NCI-H446 (cell line): Measurements from ENCODE around the gene MYO15A.

ENCODE experiments used
- DNase-seq, 2 experiments: peaks; one replicate each; lab custom pipeline; 2025; lab: John Stamatoyannopoulos, UW

Gene MYO15A

DNA sequence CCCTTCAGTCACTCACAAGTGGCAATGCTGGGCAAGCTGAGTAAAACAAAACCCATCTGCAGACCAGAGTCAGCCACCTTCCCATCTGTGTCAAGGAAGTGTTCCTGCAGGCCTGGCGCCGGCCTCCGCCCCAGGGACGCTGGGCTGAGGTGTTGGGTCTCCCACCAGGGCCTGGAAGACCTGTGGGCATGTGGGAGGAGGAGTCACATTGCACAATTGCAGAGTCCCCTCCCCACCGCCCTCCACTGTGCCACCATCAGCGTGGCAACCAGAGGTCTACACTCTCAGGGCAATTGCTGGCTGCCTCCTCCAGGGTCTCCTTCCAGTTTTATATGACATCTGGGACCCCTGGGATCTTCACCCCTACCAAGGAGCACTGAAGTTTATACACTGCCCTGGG lies 3.0 kb upstream of the MYO15A start:
- no peak for DNase-seq

DNA sequence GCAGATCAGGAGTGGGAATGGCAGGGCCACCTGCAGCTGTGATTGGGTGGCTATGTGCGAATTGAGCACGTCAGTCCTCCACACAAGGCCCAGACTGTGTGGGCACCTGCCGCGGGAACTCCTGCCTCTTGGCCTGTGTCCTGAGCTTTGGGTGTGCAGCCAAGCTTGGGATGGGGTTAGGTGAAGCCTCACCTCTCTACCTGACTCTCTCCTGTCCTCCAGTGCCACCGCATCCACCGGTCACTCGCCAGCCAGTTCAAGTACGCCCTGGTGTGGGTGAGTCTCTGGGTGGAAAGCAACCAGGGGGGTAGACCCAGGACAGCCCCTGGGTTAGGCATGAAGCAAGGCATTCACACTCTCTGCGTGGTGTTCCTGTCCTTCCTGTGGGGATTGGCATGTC lies 2.3 kb upstream of the MYO15A start:
- no peak for DNase-seq

DNA sequence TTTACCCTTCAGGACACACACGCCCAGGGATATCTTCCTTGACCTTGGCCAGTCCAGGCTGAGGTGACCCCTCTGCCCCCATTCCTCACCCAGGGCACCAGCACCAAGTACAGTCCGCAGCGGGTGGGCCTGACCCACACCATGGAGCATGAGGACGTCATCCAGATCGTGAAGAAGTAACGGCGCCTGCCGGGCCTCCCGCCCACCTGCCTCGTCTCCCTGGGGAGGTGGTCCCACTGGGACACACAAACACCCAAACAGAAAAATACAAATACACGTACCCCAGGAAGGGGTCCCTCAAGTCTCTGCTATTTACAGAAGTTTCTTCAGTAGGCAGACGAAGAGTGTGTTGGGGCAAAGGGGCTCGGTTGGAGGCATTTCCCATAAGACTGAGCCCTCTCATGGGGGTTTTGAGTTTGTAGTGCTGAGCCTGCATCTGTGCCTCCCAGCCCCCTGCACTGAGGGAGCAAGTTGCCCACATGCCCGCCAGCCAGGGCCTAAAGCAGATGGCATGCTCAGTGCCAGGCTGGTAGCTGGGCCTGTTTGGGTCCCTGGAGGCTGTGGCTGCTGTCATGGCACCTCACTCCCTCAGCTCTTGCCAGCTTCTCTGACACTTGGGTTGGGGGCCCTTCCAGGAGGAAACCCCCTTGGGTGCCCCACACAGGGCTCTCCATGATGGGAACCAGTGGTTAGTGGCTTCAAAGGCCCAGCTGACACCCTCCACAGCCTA lies 1.3 kb upstream of the MYO15A start:
- DNase-seq = no peak

DNA sequence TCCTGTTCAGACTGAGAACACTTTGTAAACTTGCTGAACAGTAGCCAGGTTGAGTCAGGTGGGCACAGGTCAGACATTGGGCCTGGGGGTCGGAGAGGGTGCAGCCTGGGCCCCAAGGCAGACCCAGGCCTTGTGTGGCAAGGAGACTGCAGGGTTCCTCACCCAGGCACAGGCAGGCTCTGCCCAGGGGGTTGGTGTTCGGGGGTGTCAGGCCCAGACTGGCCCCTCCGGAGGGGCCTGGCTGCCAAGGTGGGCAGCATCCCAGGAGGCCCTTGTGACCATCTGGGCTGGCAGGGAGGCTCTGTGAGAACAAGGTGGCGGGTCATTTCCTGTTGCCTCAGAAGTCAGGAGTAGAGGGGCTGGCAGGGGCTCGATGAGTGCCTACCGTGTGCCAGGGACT lies 585 bp upstream of the MYO15A start:
- no peak for DNase-seq

DNA sequence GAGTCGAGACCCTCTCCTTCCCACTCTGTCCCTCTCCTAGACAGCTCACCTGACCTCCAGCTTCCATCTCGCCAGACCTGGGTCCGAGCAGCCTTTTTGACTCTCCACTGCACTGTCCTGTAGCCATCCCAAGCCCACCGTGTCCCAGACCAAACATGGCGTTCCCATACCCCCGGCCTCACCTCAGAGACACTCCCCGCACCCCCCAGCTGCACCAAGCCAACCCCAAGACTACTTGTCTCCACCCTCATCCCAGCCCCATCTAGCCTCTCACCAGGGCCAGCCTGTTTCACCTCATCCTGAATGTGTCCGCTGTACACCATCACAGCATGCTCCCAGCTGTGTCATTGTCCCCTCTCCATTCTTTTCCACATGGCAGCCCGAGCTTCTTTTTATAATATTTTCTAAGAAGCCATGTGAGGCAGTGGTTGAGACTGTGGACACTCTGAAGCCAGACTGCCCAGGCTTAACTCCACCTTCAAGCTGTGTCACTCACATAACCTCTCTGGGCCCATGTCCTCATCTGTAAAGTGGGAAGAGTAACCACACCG lies 1.5 kb downstream of the MYO15A start:
- DNase-seq = no peak

DNA sequence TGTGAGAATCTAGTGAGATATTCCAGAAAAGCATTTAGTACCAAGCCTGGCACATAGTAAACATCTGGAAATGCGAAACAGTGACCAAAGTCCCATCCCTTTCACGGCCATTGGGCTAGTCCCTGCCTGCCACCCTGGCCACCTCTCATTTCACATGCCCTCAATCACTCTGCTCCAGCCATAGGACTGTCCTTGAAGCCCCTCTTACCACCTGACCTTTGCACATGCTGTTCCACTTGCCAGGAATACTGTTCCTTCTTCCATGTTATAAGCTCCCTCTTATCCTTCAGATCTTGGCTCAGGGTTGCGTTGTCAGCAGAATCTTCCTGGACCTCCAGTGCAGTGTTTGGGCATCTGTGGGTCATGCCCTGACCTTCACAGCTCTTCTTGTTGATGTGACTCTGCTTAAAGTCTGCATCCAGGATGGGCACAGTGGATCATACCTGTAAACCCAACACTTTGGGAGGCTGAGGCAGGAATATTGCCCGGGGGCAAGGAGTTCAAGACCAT lies 2.1 kb downstream of the MYO15A start:
- no peak for DNase-seq

DNA sequence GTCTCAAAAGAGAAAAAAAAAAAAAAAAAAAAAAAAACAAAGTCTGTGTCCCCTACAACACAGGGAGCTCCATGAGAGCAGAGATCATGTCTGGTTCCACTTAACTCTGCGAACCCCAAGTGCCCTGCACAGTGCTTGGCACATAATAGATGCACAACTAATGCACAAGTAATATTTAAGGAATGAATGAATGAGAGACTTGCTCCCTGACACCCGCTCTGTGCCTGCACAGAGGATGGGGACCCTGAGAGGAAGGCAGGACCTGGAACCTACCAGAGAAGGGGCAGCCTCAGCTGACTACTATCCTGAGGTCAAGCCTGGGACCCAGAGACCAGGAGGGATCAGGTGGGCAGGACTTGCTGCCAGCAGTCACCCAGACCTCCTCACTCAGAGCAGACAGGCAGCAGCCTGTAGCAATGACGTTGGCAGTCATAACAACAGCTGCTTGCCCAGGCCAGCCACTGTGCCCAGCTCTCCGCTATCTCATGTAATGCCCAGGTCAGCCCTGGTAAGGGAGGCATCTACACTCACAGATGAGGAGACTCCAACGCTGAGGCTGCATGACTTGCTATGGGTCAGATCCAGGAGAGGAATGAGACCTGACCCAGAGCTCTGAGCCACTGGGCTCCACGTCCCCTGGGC lies 2.9 kb downstream of the MYO15A start:
- DNase-seq = no peak

DNA sequence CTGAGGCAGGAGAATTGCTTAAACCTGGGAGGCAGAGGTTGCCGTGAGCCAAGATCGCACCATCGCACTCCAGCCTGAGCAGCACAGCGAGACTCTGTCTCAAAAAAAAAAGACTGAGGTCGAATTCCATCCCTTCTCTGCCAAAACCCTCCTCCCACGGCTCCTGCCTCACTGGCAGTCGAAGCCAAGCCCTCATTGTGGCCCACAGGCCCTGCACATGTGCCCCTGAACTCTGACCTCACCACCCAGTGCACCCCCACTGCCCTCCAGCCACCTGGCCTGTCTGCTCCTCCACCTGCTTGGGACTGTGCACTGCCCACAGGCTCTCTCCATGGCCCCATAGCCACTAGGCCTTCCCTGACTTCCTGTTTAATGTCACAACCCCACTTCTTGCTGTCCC lies 7.0 kb downstream of the MYO15A start:
- DNase-seq = no peak

DNA sequence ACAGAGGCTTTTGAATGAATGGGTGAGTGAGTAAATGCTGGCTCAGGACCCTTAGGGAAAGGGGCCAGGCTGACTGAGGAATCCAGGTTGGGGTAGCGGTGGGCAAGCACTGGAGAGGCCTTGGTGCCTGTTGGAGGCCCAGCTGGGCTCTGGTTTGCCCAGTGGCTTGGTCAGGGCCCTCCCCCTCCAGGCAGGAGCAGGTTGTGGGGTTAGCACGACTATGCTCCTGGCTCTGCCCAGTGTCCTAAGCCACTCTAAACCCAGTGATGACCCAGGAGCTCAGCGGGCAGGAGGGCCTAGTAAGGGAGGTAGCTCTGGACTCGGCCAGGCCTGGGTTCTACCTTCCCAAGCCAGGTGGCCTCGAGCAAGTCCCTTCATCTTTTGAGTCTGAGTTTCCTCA lies 7.5 kb downstream of the MYO15A start:
- no peak for DNase-seq

DNA sequence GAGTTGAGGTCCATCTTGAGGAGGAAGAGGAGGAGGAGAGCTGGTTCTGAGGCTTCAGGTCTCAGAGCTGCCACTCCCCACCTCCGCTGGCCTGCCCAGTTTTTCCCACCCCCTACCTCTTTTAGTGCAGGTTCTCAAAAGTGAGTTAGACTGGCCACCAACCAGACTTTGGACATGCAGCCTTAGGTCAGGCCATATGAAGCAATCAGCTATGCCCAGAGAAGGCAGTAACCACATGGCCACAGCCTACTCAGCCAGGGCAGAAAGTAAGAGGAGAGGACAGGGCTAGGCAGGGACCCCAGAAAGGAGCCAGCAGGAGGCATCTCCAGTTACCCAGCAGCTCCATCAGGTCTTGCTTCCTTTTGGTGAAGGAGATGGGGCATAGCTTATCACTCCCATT lies 9.0 kb downstream of the MYO15A start:
- no peak for DNase-seq

DNA sequence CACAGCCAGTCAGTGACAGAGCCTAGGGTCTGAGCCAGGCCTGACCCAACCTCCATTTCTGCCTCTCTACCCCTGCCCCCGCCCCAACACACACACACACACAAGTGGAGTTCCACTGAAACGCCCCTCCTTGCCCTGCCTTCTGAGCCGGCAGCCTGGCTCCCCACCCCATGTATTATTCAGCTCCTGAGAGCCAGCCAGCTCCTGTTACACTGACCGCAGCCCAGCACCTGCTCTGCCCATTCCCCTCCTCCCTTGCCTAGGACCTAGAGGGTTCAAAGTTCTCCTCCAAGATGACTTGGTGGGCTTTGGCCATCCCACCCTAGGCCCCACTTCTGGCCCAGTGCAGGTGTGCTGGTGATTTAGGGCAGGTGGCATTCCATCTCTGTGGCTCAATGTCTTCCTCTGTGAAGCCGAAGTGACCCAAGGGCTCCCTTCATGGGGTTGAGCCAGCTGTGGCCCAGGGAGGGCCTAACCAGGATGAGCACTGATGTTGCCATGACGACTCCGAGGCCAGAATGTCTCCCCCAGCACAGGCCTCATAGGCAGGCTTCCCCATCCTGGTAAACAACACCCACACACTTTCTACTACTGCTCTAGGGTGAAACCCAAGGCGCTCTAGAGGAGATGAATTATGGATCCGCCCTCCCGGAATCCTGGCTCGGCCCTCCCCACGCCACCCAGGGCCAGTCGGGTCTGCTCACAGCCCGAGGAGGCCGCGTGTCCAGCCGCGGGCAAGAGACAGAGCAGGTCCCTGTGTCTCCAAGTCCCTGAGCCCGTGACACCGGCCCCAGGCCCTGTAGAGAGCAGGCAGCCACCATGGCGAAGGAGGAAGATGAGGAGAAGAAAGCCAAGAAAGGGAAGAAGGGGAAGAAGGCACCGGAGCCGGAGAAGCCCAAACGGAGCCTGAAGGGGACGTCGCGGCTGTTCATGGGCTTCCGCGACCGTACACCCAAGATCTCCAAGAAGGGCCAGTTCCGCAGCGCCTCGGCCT lies 9.7 kb downstream of the MYO15A start:
- no peak for DNase-seq

DNA sequence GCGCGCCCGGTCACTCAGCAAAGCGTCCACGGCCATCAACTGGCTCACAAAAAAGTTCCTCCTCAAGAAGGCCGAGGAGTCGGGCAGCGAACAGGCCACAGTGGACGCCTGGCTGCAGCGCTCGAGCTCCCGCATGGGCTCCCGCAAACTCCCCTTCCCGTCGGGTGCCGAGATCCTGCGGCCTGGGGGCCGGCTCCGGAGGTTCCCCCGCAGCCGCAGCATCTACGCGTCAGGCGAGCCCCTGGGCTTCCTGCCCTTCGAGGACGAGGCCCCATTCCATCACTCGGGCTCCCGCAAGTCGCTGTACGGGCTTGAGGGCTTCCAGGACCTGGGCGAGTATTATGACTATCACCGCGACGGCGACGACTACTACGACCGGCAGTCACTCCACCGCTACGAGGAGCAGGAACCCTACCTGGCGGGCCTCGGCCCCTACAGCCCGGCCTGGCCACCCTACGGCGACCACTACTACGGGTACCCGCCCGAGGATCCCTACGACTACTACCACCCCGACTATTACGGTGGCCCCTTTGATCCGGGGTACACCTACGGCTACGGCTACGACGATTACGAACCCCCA lies 10.7 kb downstream of the MYO15A start:
- DNase-seq = no peak

DNA sequence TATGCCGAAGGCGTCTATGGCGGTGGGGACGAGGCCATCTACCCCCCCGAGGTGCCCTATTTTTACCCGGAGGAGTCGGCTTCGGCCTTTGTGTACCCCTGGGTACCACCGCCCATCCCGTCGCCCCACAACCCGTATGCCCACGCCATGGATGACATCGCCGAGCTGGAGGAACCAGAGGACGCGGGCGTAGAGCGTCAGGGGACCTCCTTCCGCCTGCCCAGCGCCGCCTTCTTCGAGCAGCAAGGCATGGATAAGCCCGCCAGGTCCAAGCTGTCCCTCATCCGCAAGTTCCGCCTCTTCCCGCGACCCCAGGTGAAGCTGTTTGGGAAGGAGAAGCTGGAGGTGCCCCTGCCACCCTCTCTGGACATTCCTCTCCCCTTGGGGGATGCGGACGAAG lies 11.4 kb downstream of the MYO15A start:
- no peak for DNase-seq

DNA sequence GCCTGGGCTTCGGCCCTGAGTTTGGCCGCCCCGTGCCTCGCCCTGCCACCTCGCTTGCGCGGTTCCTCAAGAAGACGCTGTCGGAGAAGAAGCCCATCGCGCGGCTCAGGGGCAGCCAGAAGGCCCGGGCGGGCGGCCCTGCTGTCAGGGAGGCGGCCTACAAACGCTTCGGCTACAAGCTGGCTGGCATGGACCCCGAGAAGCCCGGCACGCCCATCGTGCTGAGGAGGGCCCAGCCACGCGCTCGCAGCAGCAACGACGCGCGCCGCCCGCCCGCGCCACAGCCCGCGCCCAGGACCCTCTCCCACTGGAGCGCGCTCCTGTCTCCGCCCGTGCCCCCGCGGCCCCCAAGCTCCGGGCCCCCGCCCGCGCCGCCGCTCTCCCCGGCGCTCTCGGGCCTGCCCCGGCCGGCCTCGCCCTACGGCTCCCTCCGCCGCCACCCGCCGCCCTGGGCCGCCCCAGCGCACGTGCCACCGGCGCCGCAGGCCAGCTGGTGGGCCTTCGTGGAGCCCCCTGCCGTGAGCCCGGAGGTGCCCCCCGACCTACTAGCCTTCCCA lies 12.0 kb downstream of the MYO15A start:
- no peak for DNase-seq

DNA sequence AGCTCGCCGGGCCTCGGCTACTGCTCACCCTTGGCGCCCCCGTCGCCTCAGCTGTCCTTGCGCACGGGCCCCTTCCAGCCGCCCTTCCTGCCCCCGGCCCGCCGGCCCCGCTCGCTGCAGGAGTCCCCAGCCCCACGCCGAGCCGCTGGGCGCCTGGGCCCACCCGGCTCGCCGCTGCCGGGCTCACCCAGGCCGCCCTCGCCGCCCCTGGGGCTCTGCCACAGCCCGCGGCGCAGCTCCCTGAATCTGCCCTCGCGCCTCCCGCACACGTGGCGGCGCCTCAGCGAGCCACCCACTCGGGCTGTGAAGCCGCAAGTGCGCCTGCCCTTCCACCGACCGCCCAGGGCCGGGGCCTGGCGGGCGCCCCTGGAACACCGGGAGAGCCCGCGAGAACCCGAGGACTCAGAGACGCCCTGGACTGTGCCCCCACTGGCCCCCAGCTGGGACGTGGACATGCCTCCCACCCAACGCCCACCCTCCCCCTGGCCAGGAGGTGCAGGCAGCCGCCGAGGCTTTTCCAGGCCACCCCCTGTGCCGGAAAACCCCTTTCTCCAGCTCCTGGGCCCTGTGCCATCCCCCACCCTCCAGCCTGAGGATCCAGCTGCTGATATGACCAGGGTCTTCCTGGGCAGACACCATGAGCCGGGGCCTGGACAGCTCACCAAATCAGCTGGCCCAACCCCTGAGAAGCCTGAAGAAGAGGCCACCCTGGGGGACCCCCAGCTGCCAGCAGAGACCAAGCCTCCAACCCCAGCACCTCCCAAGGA lies 12.8 kb downstream of the MYO15A start:
- no peak for DNase-seq

DNA sequence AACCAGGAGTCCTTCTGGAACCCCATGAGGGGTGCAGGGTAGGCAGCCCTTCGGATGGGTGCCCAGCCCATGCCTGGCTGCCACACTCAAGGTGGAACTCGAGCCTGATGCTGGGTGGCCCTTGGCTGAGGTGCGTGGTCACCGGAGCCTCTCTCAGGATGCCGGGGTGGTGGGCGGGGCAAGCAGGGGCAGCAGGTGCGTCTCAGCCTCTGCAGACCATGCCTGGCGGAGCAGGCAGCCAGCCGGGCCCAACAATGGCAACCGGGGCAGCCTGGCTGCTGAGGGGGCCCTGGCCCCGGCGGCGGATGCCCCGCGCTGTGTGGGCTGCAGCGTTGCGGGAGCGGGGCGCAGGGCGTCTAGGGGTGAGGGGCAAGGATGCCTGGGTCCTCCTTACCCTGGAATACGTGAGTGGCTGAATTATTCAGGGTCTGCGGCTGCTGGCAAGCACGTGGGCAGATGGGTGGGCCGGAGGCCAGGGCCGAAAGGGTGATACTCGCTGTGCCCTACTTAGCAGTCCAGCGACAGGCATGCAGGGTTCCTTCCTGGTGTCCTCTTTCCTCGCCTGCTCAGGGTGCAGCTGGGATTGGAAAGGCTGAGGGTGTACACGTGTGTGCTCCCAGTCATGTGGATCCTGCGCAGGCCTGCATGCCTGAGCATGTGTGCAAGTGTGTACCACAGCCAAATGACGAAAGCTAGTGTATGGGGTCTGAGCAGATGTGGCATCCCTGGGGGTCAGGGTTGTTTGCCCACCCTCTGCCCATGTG lies 14.6 kb downstream of the MYO15A start:
- DNase-seq = no peak

DNA sequence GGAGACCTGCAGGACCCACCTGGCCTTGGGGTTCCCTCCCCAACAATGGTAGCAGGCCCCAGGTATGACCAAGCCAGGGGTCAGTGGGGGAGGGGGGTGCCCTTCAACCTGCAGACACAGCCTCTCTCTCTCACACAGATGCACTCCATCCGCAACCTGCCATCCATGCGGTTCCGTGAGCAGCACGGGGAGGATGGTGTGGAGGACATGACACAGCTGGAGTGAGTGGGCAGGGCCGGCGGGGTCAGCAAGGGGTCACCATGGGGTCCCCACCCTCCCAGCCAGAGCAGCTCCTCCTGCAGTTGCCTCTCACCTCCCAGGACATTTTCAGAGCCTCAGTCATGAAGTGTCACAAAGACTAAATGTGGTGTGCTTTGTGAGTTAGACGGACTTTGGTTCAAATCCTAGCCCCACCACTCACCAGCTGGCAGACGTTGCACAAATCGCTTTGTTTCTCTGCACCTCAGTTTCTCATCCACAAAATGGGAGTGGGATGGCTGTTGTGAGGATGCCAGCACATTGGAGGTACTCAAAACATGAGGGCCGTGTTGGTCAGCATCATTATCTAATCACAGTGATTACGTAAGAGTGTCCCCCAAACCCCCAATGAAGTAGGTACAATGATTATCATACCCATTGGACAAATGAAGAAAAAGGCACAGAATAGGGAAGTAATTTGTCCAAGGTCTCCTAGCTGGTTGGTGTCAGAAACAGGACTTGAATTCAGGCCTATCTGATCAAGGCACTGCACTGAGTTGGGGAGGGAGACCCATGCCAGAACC lies 16.0 kb downstream of the MYO15A start:
- DNase-seq = no peak

DNA sequence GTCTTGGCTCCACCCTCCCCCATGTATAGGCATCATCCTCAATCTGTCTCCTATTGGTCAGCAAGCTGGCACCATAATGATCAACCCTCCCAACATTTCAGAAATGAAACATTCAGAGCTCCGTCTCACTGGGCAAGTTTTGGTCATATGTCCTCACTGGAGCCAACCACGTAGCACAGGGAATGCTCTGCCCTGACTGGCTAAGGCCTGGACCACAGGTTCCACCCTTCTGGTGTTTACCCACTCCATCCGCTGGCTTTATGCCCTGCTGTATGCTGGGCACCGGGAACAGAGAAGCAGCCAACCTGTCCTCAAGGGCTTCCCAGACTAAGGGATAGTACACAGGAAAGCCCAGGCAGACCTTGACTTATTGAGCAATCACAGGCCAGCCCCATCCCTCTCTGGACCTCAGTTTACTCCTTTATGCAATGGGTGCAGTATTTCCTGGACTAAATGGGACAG lies 20.5 kb downstream of the MYO15A start:
- peak in 1 of 2 experiments; percentile 33 for DNase-seq

DNA sequence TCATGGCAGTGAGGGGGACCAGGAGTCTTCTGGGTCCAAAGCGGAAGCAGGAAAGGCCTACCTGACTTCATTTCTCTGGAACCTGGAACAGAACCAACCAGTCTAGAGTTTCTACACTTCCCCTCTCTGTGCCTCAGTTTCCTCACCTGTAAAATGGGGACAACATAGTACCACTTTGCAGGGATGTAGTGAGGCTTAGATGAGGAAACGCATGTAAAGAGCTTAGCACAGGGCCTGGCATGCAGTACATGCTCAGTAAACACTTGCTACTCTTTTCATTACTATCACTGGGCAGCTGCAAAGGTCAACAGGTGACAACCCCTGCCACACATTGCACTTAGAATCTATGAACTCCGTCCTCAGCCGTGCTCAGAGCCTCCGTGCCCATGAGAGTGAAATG lies 24.2 kb downstream of the MYO15A start:
- DNase-seq = no peak
